H1 (cell line): ENCODE data around the gene ARHGAP15. TPM values are rescaled to one million over a fixed set of nuclear protein-coding genes. Genes with fewer than 3 reads are reported as not detected.

ENCODE experiments used
- CTCF ChIA-PET: fragments of 300-600 bp; sonication (Branson Sonifier 250); formaldehyde crosslinking; loops from one replicate; lab custom pipeline; 2021; ENCODE audit not compliant: partially characterized antibody; lab: Charles Lee
- POLR2A ChIA-PET: fragments of 300-600 bp; sonication (Branson Sonifier 250); formaldehyde crosslinking; loops from one replicate; lab custom pipeline; 2021; ENCODE audit warnings: inconsistent platforms; ENCODE audit not compliant: partially characterized antibody; lab: Charles Lee
- DNase-seq, 2 experiments: peaks; one replicate each; pipeline versions ENCODE4 v3.0.0 to v3.0.0-alpha.2; 2010 to 2022; ENCODE audit warnings: low spot score in 2 of 2, low read depth in 1 of 2, mixed read lengths in 1 of 2
- FAIRE-seq: peaks from 2 replicates; lab custom pipeline; 2011; peaks lifted over from hg19 to GRCh38; lab: Jason Lieb, UNC
- H2AFZ ChIP-seq: 2 replicates; pipeline ENCODE4 v1.8.1; 2012; ENCODE audit warnings: low read length, inconsistent platforms
- H2AK5ac ChIP-seq: 2 replicates; pipeline ENCODE4 v1.6.1; 2013; ENCODE audit warnings: low read depth, low read length
- H2BK120ac ChIP-seq: replicated peaks from 2 replicates; pipeline ENCODE3; 2013; ENCODE audit warnings: low read depth, low read length, inconsistent platforms
- H2BK12ac ChIP-seq: 2 replicates; pipeline ENCODE4 v1.6.1; 2013; ENCODE audit warnings: low read depth, low read length
- H2BK15ac ChIP-seq: 2 replicates; pipeline ENCODE4 v1.6.1; 2013; ENCODE audit warnings: low read length
- H2BK20ac ChIP-seq: 2 replicates; pipeline ENCODE4 v1.6.1; 2013; ENCODE audit warnings: low read length
- H2BK5ac ChIP-seq: 2 replicates; pipeline ENCODE4 v1.6.1; 2013; ENCODE audit warnings: low read depth, low read length
- H3K14ac ChIP-seq: 2 replicates; pipeline ENCODE4 v1.6.1; 2013; ENCODE audit warnings: inconsistent platforms; ENCODE audit not compliant: insufficient read length
- H3K18ac ChIP-seq: 2 replicates; pipeline ENCODE4 v1.6.1; 2013; ENCODE audit warnings: low read length; ENCODE audit errors: extremely low read depth
- H3K23ac ChIP-seq: 2 replicates; pipeline ENCODE4 v1.6.1; 2013; ENCODE audit warnings: inconsistent platforms; ENCODE audit not compliant: insufficient read length
- H3K23me2 ChIP-seq: 2 replicates; pipeline ENCODE4 v1.6.1; 2013; ENCODE audit warnings: low read depth, low read length
- H3K27ac ChIP-seq: 2 replicates; pipeline ENCODE4 v1.6.1; 2011; ENCODE audit warnings: low read depth, low read length, inconsistent platforms
- H3K27me3 ChIP-seq, 4 experiments: replicated peaks in 1 of 4; 1 replicate in 1 of 4; 2 replicates in 3 of 4; pipeline versions ENCODE4 v1.6.1 to v1.8.1; 2011 to 2013; ENCODE audit warnings: low read length in 3 of 4, mild to moderate bottlenecking in 3 of 4, inconsistent platforms in 2 of 4, mixed read lengths in 2 of 4, moderate library complexity in 1 of 4; ENCODE audit not compliant: control insufficient read depth in 3 of 4, insufficient read depth in 3 of 4; ENCODE audit errors: extremely low read depth in 1 of 4
- H3K36me3 ChIP-seq, 4 experiments: 2 replicates each; pipeline versions ENCODE4 v1.6.1 to v1.8.1; 2011 to 2013; ENCODE audit warnings: mild to moderate bottlenecking in 4 of 4, low read length in 3 of 4, moderate library complexity in 2 of 4, control low read depth in 1 of 4, inconsistent platforms in 1 of 4; ENCODE audit not compliant: insufficient read depth in 4 of 4, control insufficient read depth in 2 of 4
- H3K4ac ChIP-seq: replicated peaks from 2 replicates; pipeline ENCODE3; 2013; ENCODE audit warnings: low read length, low read depth, mixed read lengths, inconsistent platforms; ENCODE audit not compliant: insufficient read length
- H3K4me1 ChIP-seq, 4 experiments: replicated peaks in 1 of 4; 1 replicate in 1 of 4; 2 replicates in 3 of 4; pipeline versions ENCODE4 v1.6.1 to v1.8.1; 2011 to 2013; ENCODE audit warnings: low read length in 3 of 4, inconsistent platforms in 2 of 4, mixed read lengths in 1 of 4; ENCODE audit not compliant: insufficient read depth in 4 of 4, control insufficient read depth in 3 of 4
- H3K4me2 ChIP-seq, 2 experiments: 2 replicates each; pipeline versions ENCODE4 v1.6.1 to v1.8.1; 2011 to 2013; ENCODE audit warnings: low read depth in 2 of 2, low read length in 2 of 2, control low read depth in 1 of 2, inconsistent platforms in 1 of 2, mild to moderate bottlenecking in 1 of 2; ENCODE audit not compliant: insufficient read depth in 1 of 2
- H3K4me3 ChIP-seq, 4 experiments: fragments of 200-600, 300-600 bp in 1 of 4; sonication (generic), shearing (Covaris generic), sonication (Bioruptor Twin) in 1 of 4; 2 replicates each; pipeline versions ENCODE4 v1.5.1 to v1.8.1; 2011 to 2016; ENCODE audit warnings: low read length in 4 of 4, low read depth in 3 of 4, control low read depth in 2 of 4, inconsistent platforms in 2 of 4, mild to moderate bottlenecking in 2 of 4, mixed read lengths in 1 of 4, moderate library complexity in 1 of 4; ENCODE audit not compliant: insufficient read depth in 2 of 4; ENCODE audit errors: extremely low read depth in 1 of 4
- H3K56ac ChIP-seq: replicated peaks from 2 replicates; pipeline ENCODE3; 2013; ENCODE audit warnings: low read depth, mild to moderate bottlenecking, mixed read lengths, low read length, inconsistent platforms; ENCODE audit not compliant: insufficient read length
- H3K79me1 ChIP-seq: 2 replicates; pipeline ENCODE4 v1.6.1; 2013; ENCODE audit warnings: low read depth, low read length, control low read depth
- H3K79me2 ChIP-seq, 2 experiments: 2 replicates each; pipeline versions ENCODE4 v1.6.1 to v1.8.1; 2012 to 2013; ENCODE audit warnings: low read length in 2 of 2, mild to moderate bottlenecking in 2 of 2, inconsistent platforms in 1 of 2; ENCODE audit not compliant: insufficient read depth in 2 of 2, control insufficient read depth in 1 of 2
- H3K9ac ChIP-seq, 4 experiments: replicated peaks in 1 of 4; 1 replicate in 1 of 4; 2 replicates in 3 of 4; pipeline versions ENCODE4 v1.6.1 to v1.8.1; 2011 to 2013; ENCODE audit warnings: low read depth in 3 of 4, low read length in 3 of 4, control low read depth in 2 of 4, mild to moderate bottlenecking in 2 of 4, moderate library complexity in 2 of 4, inconsistent platforms in 1 of 4; ENCODE audit errors: extremely low read depth in 1 of 4
- H3K9me3 ChIP-seq, 2 experiments: 2 replicates each; pipeline versions ENCODE4 v1.6.1 to v1.8.1; 2012 to 2013; ENCODE audit warnings: mild to moderate bottlenecking in 2 of 2, moderate library complexity in 2 of 2, control low read depth in 1 of 2, inconsistent platforms in 1 of 2, low read depth in 1 of 2, low read length in 1 of 2, mixed read lengths in 1 of 2; ENCODE audit not compliant: insufficient read depth in 2 of 2
- H4K20me1 ChIP-seq, 2 experiments: replicated peaks in 1 of 2; 2 replicates each; pipeline versions ENCODE3 to v1.8.1; 2011 to 2013; ENCODE audit warnings: inconsistent platforms in 2 of 2, low read length in 2 of 2, mild to moderate bottlenecking in 1 of 2; ENCODE audit not compliant: insufficient read depth in 2 of 2, control insufficient read depth in 1 of 2
- H4K5ac ChIP-seq: 2 replicates; pipeline ENCODE4 v1.6.1; 2013; ENCODE audit warnings: low read length, low read depth, mixed read lengths, inconsistent platforms; ENCODE audit not compliant: insufficient read length
- H4K8ac ChIP-seq: 2 replicates; pipeline ENCODE4 v1.8.0; 2013; ENCODE audit warnings: mild to moderate bottlenecking, moderate library complexity, low read length, inconsistent platforms; ENCODE audit not compliant: insufficient read depth; ENCODE audit errors: extremely low read depth
- H4K91ac ChIP-seq: replicated peaks from 2 replicates; pipeline ENCODE3; 2013; ENCODE audit warnings: low read length, mixed read lengths, inconsistent platforms; ENCODE audit not compliant: insufficient read length
- NANOG ChIP-seq: IDR thresholded peaks from 2 replicates; pipeline ENCODE4 v1.6.1; 2011; ENCODE audit warnings: low read length, low read depth, mild to moderate bottlenecking, inconsistent platforms; ENCODE audit not compliant: insufficient read depth, poor library complexity, severe bottlenecking
- PHF8 ChIP-seq: fragments of 200-600 bp; sonication (generic); conservative IDR thresholded peaks from 2 replicates; pipeline ENCODE4 v1.7.1; 2012; ENCODE audit warnings: low read depth, mild to moderate bottlenecking, inconsistent platforms, low read length, moderate library complexity
- RNF2 ChIP-seq: fragments of 200-900, 300-1000 bp; sonication (generic); IDR thresholded peaks from 2 replicates; pipeline ENCODE4 v1.7.1; 2016; ENCODE audit warnings: borderline replicate concordance, low read depth, mild to moderate bottlenecking, antibody characterized with exemption, low read length; ENCODE audit not compliant: poor library complexity, severe bottlenecking; ENCODE audit errors: missing control alignments
- TAF7 ChIP-seq: optimal IDR thresholded peaks from 2 replicates; pipeline ENCODE3; 2011; ENCODE audit warnings: low read depth, mild to moderate bottlenecking, inconsistent platforms, low read length, moderate library complexity, borderline replicate concordance
- TEAD4 ChIP-seq: IDR thresholded peaks from 2 replicates; pipeline ENCODE4 v1.6.1; 2012; ENCODE audit warnings: low read depth, low read length, inconsistent platforms, mixed read lengths
- ZNF274 ChIP-seq: IDR thresholded peaks from 2 replicates; pipeline ENCODE4 v1.7.0; 2012; ENCODE audit warnings: low read length, borderline replicate concordance; ENCODE audit errors: extremely low read depth
- WGBS, 2 experiments: shearing (Covaris generic) in 1 of 2; methylation state at CpG; one replicate each; pipeline versions ENCODE4 v1.1.6 to v1.1.7; 2013 to 2015; ENCODE audit warnings: low lambda C conversion rate in 2 of 2, mixed read lengths in 2 of 2, inconsistent platforms in 1 of 2, low coverage in 1 of 2, missing lambda C conversion rate in 1 of 2; ENCODE audit not compliant: insufficient replicate concordance in 2 of 2, insufficient coverage in 1 of 2, insufficient read length in 1 of 2; ENCODE audit errors: extremely low coverage in 1 of 2, missing lambda C conversion rate in 1 of 2; 5-methylcytosine and 5-hydroxymethylcytosine counted together
- polyA plus RNA-seq, 7 experiments: library from polyadenylated mRNA; depleted of rRNA in 3 of 7; stranded (reverse) in 5 of 7; unstranded in 2 of 7; fragments of >200 nt in 5 of 7; fragments of 200-250 nt in 2 of 7; gene quantifications; 1 replicate in 5 of 7; 2 replicates in 1 of 7; 4 replicates in 1 of 7; pipeline versions ENCODE4 v1.2.1 to v1.2.3, GENCODE V29; 2011 to 2013; ENCODE audit warnings: missing spikeins in 2 of 7, mixed read lengths in 2 of 7
- total RNA-seq: library from RNA; stranded (reverse); fragmentation: NEBNext Ultra II Directional; extraction: Animal tissue kit (Norgen Biotek cat#: 25700); gene quantifications from 2 replicates; pipeline ENCODE4 v1.2.1, GENCODE V29; 2021

ARHGAP15 gene
- total and polyA plus RNA-seq, 2 of the 8 experiments (the other 6 are each of a cell fraction or from before 2014, with no cell fraction given), result not detected

DNA sequence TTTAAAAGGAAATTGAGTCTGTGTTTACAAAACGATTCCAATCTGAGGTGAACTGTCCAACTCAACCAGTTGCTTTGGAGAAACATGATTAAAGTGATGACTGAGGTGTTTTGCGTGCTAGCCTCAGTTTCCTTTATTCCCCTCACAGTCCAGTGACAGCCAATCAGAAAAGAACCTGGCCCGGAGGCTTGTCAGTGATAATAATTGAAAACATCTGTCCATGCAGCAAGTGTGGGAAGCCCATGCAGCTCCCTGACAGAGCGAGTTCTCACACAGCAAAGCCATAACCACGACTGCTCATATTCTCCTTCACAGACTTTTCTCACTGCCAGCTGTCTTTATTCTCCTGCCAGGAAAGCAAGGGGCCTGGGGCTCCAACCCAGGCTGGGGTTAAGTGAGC, 613.4 kb downstream of the ARHGAP15 start:
- no peaks in the 10 kb centered on the region for H4K20me1 ChIP-seq
- H3K4ac ChIP-seq, result no peak overlapping the region
- H3K18ac ChIP-seq, result no peak overlapping the region
- H3K56ac ChIP-seq, result no peak overlapping the region
- H2AFZ ChIP-seq, result no peak overlapping the region
- H2BK15ac ChIP-seq, result no peak overlapping the region
- H3K79me2 ChIP-seq, result no peaks in the 10 kb centered on the region
- H3K79me1 ChIP-seq, result no peaks in the 10 kb centered on the region
- H4K91ac ChIP-seq, result no peak overlapping the region
- DNase-seq (no peak), FAIRE-seq (no peak)
- H3K36me3 ChIP-seq, result no peaks in the 10 kb centered on the region
- no peak overlapping the region for H3K4me2 ChIP-seq
- no peak overlapping the region for H3K27ac ChIP-seq
- H3K4me3 ChIP-seq, result no peak overlapping the region
- H3K14ac ChIP-seq, result no peak overlapping the region
- H4K8ac ChIP-seq, result no peak overlapping the region
- no peak overlapping the region for H2BK5ac ChIP-seq
- H3K23me2 ChIP-seq, result no peaks in the 10 kb centered on the region
- TF ChIP-seq NANOG (no peak), ZNF274 (no peak), RNF2 (no peak), TAF7 (no peak), TEAD4 (no peak), PHF8 (no peak)
- no peaks in the 10 kb centered on the region for H3K9me3 ChIP-seq
- POLR2A ChIA-PET, result no interaction called here
- no peak overlapping the region for H2BK12ac ChIP-seq
- peaks cover 0 to 6% (median 4%) of the 10 kb centered on the region in 4 experiments; a peak in 4 of 7 replicates for H3K4me1 ChIP-seq
- H2AK5ac ChIP-seq, result no peak overlapping the region
- no peak overlapping the region for H4K5ac ChIP-seq
- H3K23ac ChIP-seq, result no peak overlapping the region
- no peaks in the 10 kb centered on the region for H3K27me3 ChIP-seq
- H2BK120ac ChIP-seq, result no peak overlapping the region
- no peak overlapping the region for H2BK20ac ChIP-seq
- CTCF ChIA-PET, result interaction anchor here (1.6 kb wide), 1 partner anchor 18 kb away, joined by 4 read pairs; no protein-coding TSS in a partner anchor
- 85% methylated on average over 5 of the region's 5 CpGs; no CpG with 5 or more reads in 1 of the 2 experiments for WGBS, 2 experiments
- H3K9ac ChIP-seq, result no peak overlapping the region
